Fibroblast of skin of abdomen (primary cell): ENCODE data around the gene CCNH. TPM values are rescaled to one million over a fixed set of nuclear protein-coding genes. Genes with fewer than 3 reads are reported as not detected.

Source experiments
- DNase-seq: peaks from one replicate; pipeline ENCODE4 v3.0.0-alpha.2; 2013
- polyA plus RNA-seq, 2 experiments: library from polyadenylated mRNA; unstranded; fragments of 120-200 nt; gene quantifications; one replicate each; pipeline ENCODE4 v1.2.1, GENCODE V29; 2013; ENCODE audit not compliant: insufficient read length in 2 of 2

CCNH gene
- polyA plus RNA-seq (2013, experiment 1 of 2; ENCODE audit: insufficient read length) = 35.4 TPM
- 31.5 TPM for polyA plus RNA-seq (2013, experiment 2 of 2; ENCODE audit: insufficient read length)

- DNase-seq = peak; percentile 98
Measured at GRCh38 chr5:87412630-87413342, at the start of gene CCNH. Gene CCNH (minus strand): TSS chr5:87412930. CDS start chr5:87412794, 136 bp downstream.

- DNase-seq = no peak
Measured at GRCh38 chr5:87457706-87458105, 45.0 kb upstream of the CCNH start.

GRCh38 chr5:87453801-87454200 lies 41.1 kb upstream of the CCNH start:
- DNase-seq = no peak

- no peak for DNase-seq
Measured at GRCh38 chr5:87452837-87453236, 40.1 kb upstream of the CCNH start.

GRCh38 chr5:87442419-87442818 lies 29.7 kb upstream of the CCNH start:
- no peak for DNase-seq

GRCh38 chr5:87438231-87438630 lies 25.5 kb upstream of the CCNH start:
- DNase-seq = no peak

GRCh38 chr5:87437724-87438123 lies 25.0 kb upstream of the CCNH start:
- DNase-seq = no peak

- no peak for DNase-seq
Measured at GRCh38 chr5:87435144-87435694, 22.5 kb upstream of the CCNH start.

GRCh38 chr5:87434461-87434860 lies 21.7 kb upstream of the CCNH start:
- no peak for DNase-seq

GRCh38 chr5:87433945-87434344 lies 21.2 kb upstream of the CCNH start:
- no peak for DNase-seq

GRCh38 chr5:87432460-87432859 lies 19.7 kb upstream of the CCNH start:
- no peak for DNase-seq

- no peak for DNase-seq
Measured at GRCh38 chr5:87430863-87431457, 18.2 kb upstream of the CCNH start.

- no peak for DNase-seq
Measured at GRCh38 chr5:87423755-87424154, 11.0 kb upstream of the CCNH start.

- no peak for DNase-seq
Measured at GRCh38 chr5:87421307-87421706, 8.6 kb upstream of the CCNH start.

- DNase-seq = no peak
Measured at GRCh38 chr5:87418506-87418905, 5.8 kb upstream of the CCNH start.

GRCh38 chr5:87413343-87413645 lies 564 bp upstream of the CCNH start:
- no peak for DNase-seq

- DNase-seq = peak; percentile 18
Measured at GRCh38 chr5:87411973-87412629, 629 bp downstream of the CCNH start.

GRCh38 chr5:87411586-87411972 lies 1.2 kb downstream of the CCNH start:
- no peak for DNase-seq

- peak; percentile 81 for DNase-seq
Measured at GRCh38 chr5:87410931-87411330, 1.8 kb downstream of the CCNH start.

GRCh38 chr5:87408204-87408603 lies 4.5 kb downstream of the CCNH start:
- no peak for DNase-seq

- no peak for DNase-seq
Measured at GRCh38 chr5:87405472-87406155, 7.1 kb downstream of the CCNH start.

- no peak for DNase-seq
Measured at GRCh38 chr5:87404359-87404758, 8.4 kb downstream of the CCNH start.

- DNase-seq = no peak
Measured at GRCh38 chr5:87403899-87404298, 8.8 kb downstream of the CCNH start.
